WTC11 (cell line): ENCODE data around the gene DCST2. TPM values are rescaled to one million over a fixed set of nuclear protein-coding genes. Genes with fewer than 3 reads are reported as not detected.

Experiments used
- ATAC-seq: fragments of 200-7000 bp; cut with Tn5 transposase; 2 replicates; pipeline ENCODE4 v1.10.0; 2021; ENCODE audit warnings: mild to moderate bottlenecking, moderate library complexity
- CTCF ChIA-PET: fragments of 300-600 bp; sonication (Branson Sonifier 250); formaldehyde crosslinking; loops from one replicate; lab custom pipeline; 2021; ENCODE audit warnings: antibody characterized with exemption; lab: Charles Lee
- POLR2A ChIA-PET: fragments of 350-600 bp; sonication (Branson Sonifier 250); formaldehyde crosslinking; loops from one replicate; lab custom pipeline; 2021; ENCODE audit warnings: antibody characterized with exemption; lab: Charles Lee
- DNase-seq: peaks from one replicate; pipeline ENCODE4 v3.0.0; 2021; ENCODE audit warnings: low spot score
- H3K27ac Mint-ChIP-seq: 2 replicates; pipeline ENCODE4 v1.8.0; 2021; ENCODE audit warnings: mixed read lengths
- H3K27me3 Mint-ChIP-seq: 2 replicates; pipeline ENCODE4 v1.8.0; 2021; ENCODE audit warnings: low read depth, mild to moderate bottlenecking, moderate library complexity, mixed read lengths
- H3K36me3 Mint-ChIP-seq: 2 replicates; pipeline ENCODE4 v1.8.0; 2021; ENCODE audit warnings: mixed read lengths
- H3K4me1 Mint-ChIP-seq: 2 replicates; pipeline ENCODE4 v1.8.0; 2022; ENCODE audit warnings: mixed read lengths
- H3K4me3 Mint-ChIP-seq: 2 replicates; pipeline ENCODE4 v1.8.0; 2021; ENCODE audit warnings: mild to moderate bottlenecking, moderate library complexity, mixed read lengths
- H3K9me3 Mint-ChIP-seq: 2 replicates; pipeline ENCODE4 v1.8.0; 2021; ENCODE audit warnings: mixed read lengths
- ATF6 ChIP-seq: sonication (generic); formaldehyde crosslinking; IDR thresholded peaks from 2 replicates; pipeline ENCODE4 v1.8.1; 2023; ENCODE audit warnings: mild to moderate bottlenecking, missing genetic modification reagents
- CBFB ChIP-seq: sonication (generic); formaldehyde crosslinking; IDR thresholded peaks from 2 replicates; pipeline ENCODE4 v1.8.1; 2022; ENCODE audit warnings: mild to moderate bottlenecking, low read depth, missing genetic modification reagents
- CREM ChIP-seq: sonication (generic); formaldehyde crosslinking; IDR thresholded peaks from 2 replicates; pipeline ENCODE4 v1.8.1; 2022; ENCODE audit warnings: mild to moderate bottlenecking, missing genetic modification reagents, moderate library complexity
- CTCF ChIP-seq: fragments of 200-600 bp; IDR thresholded peaks from 2 replicates; pipeline ENCODE4 v1.8.0; 2022; ENCODE audit warnings: antibody characterized with exemption
- EMX1 ChIP-seq: fragments of 250-450 bp; sonication (Bioruptor Pico); IDR thresholded peaks from 2 replicates; pipeline ENCODE4 v1.8.0; 2021; ENCODE audit warnings: mild to moderate bottlenecking
- ETV6 ChIP-seq: sonication (generic); formaldehyde crosslinking; IDR thresholded peaks from 2 replicates; pipeline ENCODE4 v1.8.1; 2022; ENCODE audit warnings: mild to moderate bottlenecking, missing genetic modification reagents
- FOXK1 ChIP-seq: sonication (generic); formaldehyde crosslinking; IDR thresholded peaks from 2 replicates; pipeline ENCODE4 v1.8.0; 2022; ENCODE audit warnings: mild to moderate bottlenecking, moderate library complexity, missing genetic modification reagents
- GABPB1 ChIP-seq: sonication (generic); formaldehyde crosslinking; IDR thresholded peaks from 2 replicates; pipeline ENCODE4 v1.8.1; 2023; ENCODE audit warnings: mild to moderate bottlenecking, missing genetic modification reagents
- KAT7 ChIP-seq: sonication (generic); formaldehyde crosslinking; IDR thresholded peaks from 2 replicates; pipeline ENCODE4 v1.8.1; 2023; ENCODE audit warnings: missing genetic modification reagents, mild to moderate bottlenecking, borderline replicate concordance
- NFATC4 ChIP-seq: fragments of 250-450 bp; sonication (Bioruptor Pico); IDR thresholded peaks from 2 replicates; pipeline ENCODE4 v1.9.0; 2021; ENCODE audit warnings: mild to moderate bottlenecking
- PRRX2 ChIP-seq: fragments of 250-450 bp; sonication (Bioruptor Pico); IDR thresholded peaks from 2 replicates; pipeline ENCODE4 v1.8.0; 2021; ENCODE audit warnings: mild to moderate bottlenecking
- SMAD3 ChIP-seq: sonication (generic); formaldehyde crosslinking; IDR thresholded peaks from 2 replicates; pipeline ENCODE4 v1.8.0; 2022; ENCODE audit warnings: missing genetic modification reagents, mild to moderate bottlenecking, borderline replicate concordance
- SMAD4 ChIP-seq: sonication (generic); formaldehyde crosslinking; IDR thresholded peaks from 2 replicates; pipeline ENCODE4 v1.8.0; 2022; ENCODE audit warnings: mild to moderate bottlenecking, missing genetic modification reagents
- ZNF121 ChIP-seq: sonication (generic); formaldehyde crosslinking; IDR thresholded peaks from 2 replicates; pipeline ENCODE4 v1.8.0; 2023; ENCODE audit warnings: missing genetic modification reagents
- ZNF138 ChIP-seq: sonication (generic); formaldehyde crosslinking; conservative IDR thresholded peaks from 2 replicates; pipeline ENCODE4 v1.8.1; 2022; ENCODE audit warnings: mild to moderate bottlenecking, moderate library complexity, missing genetic modification reagents
- ZNF219 ChIP-seq: sonication (generic); formaldehyde crosslinking; IDR thresholded peaks from 2 replicates; pipeline ENCODE4 v1.8.0; 2023; ENCODE audit warnings: missing genetic modification reagents, mild to moderate bottlenecking, borderline replicate concordance
- ZNF281 ChIP-seq: sonication (generic); formaldehyde crosslinking; IDR thresholded peaks from 2 replicates; pipeline ENCODE4 v1.8.0; 2023; ENCODE audit warnings: mild to moderate bottlenecking, missing genetic modification reagents
- ZNF317 ChIP-seq: sonication (generic); formaldehyde crosslinking; IDR thresholded peaks from 2 replicates; pipeline ENCODE4 v1.8.1; 2023; ENCODE audit warnings: low read depth, mild to moderate bottlenecking, moderate library complexity, missing genetic modification reagents, borderline replicate concordance
- ZNF416 ChIP-seq: fragments of 250-450 bp; sonication (Bioruptor Pico); IDR thresholded peaks from 2 replicates; pipeline ENCODE4 v1.9.0; 2021; ENCODE audit warnings: mild to moderate bottlenecking, inconsistent platforms
- ZSCAN18 ChIP-seq: fragments of 250-450 bp; sonication (Bioruptor Pico); IDR thresholded peaks from 2 replicates; pipeline ENCODE4 v2.1.2; 2022; ENCODE audit warnings: mild to moderate bottlenecking, moderate library complexity
- total RNA-seq: library from RNA; stranded (reverse); gene quantifications from 3 replicates; pipeline ENCODE4 v1.2.3, GENCODE V29; 2021
- TF ChIP-seq, protein P1 (sequence below): sonication (generic); formaldehyde crosslinking; IDR thresholded peaks from 2 replicates; pipeline ENCODE4 v1.8.1; 2023; ENCODE audit warnings: mild to moderate bottlenecking, missing genetic modification reagents, moderate library complexity
- TF ChIP-seq, protein P2 (sequence below): sonication (generic); formaldehyde crosslinking; IDR thresholded peaks from 2 replicates; pipeline ENCODE4 v1.8.0; 2022; ENCODE audit warnings: mild to moderate bottlenecking, missing genetic modification reagents
- TF ChIP-seq, protein P3 (sequence below): fragments of 250-450 bp; sonication (Bioruptor Pico); IDR thresholded peaks from 2 replicates; pipeline ENCODE4 v1.9.0; 2021; ENCODE audit warnings: mild to moderate bottlenecking

Gene DCST2
- total RNA-seq, 1 experiment from 2014 or later = 0.83 TPM

- Mint-ChIP-seq H3K4me3 (peak overlapping the region; percentile 75), H3K4me1 (peaks cover 41% of the 10 kb centered on the region), H3K27ac (no peak overlapping the region), H3K27me3 (peaks cover 33% of the 10 kb centered on the region), H3K36me3 (peaks cover 24% of the 10 kb centered on the region), H3K9me3 (no peaks in the 10 kb centered on the region)
- peak; percentile 78 for ATAC-seq
- peak; percentile 94 for DNase-seq
- POLR2A ChIA-PET = interaction anchor here (0.6 to 2.1 kb wide), 5 partner anchors 10 to 242 kb away, joined by 3 to 10 read pairs (median 5); no protein-coding TSS in a partner anchor
- CTCF ChIA-PET = interaction anchor here (0.6 to 4.8 kb wide), 21 partner anchors 9 to 406 kb away, joined by 3 to 62 read pairs (median 9); partner anchors contain the start of genes ADAM15, KRTCAP2 and PBXIP1
- no peak for TF ChIP-seq ZSCAN18 (CRISPR knock-in tag)
- TF ChIP-seq EMX1 = 0 out of 2 replicates have a peak, but pooled peaks have one; percentile 32
- TF ChIP-seq ZNF219 (CRISPR knock-in tag) = no peak
- no peak for TF ChIP-seq FOXK1
- TF ChIP-seq ZNF416 (CRISPR knock-in tag) = peak; percentile 12; the same call in 1 of the 2 replicates
- no peak for TF ChIP-seq NFATC4
- no peak for TF ChIP-seq SMAD4
- 0 out of 2 replicates have a peak, but pooled peaks have one; percentile 8 for TF ChIP-seq CREM (CRISPR knock-in tag)
- TF ChIP-seq, protein P1, sequence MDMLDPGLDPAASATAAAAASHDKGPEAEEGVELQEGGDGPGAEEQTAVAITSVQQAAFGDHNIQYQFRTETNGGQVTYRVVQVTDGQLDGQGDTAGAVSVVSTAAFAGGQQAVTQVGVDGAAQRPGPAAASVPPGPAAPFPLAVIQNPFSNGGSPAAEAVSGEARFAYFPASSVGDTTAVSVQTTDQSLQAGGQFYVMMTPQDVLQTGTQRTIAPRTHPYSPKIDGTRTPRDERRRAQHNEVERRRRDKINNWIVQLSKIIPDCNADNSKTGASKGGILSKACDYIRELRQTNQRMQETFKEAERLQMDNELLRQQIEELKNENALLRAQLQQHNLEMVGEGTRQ (CRISPR knock-in tag) = no peak; the same call in 1 of the 2 replicates
- no peak for TF ChIP-seq KAT7
- no peak for TF ChIP-seq ZNF281 (CRISPR knock-in tag)
- TF ChIP-seq ZNF121 (CRISPR knock-in tag) = 0 out of 2 replicates have a peak, but pooled peaks have one; percentile 17
- TF ChIP-seq GABPB1 (CRISPR knock-in tag) = no peak
- TF ChIP-seq, protein P2, sequence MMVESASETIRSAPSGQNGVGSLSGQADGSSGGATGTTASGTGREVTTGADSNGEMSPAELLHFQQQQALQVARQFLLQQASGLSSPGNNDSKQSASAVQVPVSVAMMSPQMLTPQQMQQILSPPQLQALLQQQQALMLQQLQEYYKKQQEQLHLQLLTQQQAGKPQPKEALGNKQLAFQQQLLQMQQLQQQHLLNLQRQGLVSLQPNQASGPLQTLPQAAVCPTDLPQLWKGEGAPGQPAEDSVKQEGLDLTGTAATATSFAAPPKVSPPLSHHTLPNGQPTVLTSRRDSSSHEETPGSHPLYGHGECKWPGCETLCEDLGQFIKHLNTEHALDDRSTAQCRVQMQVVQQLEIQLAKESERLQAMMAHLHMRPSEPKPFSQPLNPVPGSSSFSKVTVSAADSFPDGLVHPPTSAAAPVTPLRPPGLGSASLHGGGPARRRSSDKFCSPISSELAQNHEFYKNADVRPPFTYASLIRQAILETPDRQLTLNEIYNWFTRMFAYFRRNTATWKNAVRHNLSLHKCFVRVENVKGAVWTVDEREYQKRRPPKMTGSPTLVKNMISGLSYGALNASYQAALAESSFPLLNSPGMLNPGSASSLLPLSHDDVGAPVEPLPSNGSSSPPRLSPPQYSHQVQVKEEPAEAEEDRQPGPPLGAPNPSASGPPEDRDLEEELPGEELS (CRISPR knock-in tag) = no peak
- TF ChIP-seq CTCF = peak; percentile 52; the same call in 1 of the 2 replicates
- TF ChIP-seq ETV6 (CRISPR knock-in tag) = no peak
- no peak for TF ChIP-seq ATF6 (CRISPR knock-in tag)
- TF ChIP-seq ZNF138 (CRISPR knock-in tag) = peak; percentile 71; the same call in 1 of the 2 replicates
- no peak for TF ChIP-seq CBFB (CRISPR knock-in tag)
- TF ChIP-seq SMAD3 (CRISPR knock-in tag) = no peak
- TF ChIP-seq PRRX2 (CRISPR knock-in tag) = no peak
- TF ChIP-seq, protein P3, sequence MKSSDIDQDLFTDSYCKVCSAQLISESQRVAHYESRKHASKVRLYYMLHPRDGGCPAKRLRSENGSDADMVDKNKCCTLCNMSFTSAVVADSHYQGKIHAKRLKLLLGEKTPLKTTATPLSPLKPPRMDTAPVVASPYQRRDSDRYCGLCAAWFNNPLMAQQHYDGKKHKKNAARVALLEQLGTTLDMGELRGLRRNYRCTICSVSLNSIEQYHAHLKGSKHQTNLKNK (CRISPR knock-in tag) = peak; percentile 66; the same call in 1 of the 2 replicates
- TF ChIP-seq ZNF317 (CRISPR knock-in tag) = no peak
These were observed 37.4 kb upstream of the DCST2 start for GRCh38 chr1:155070721-155071569.
